GM12865 (cell line): ENCODE data around the gene PRR22.

Experiments used
- DNase-seq: peaks from one replicate; pipeline ENCODE4 v3.0.0; 2010; ENCODE audit warnings: low read depth
- H3K4me3 ChIP-seq: 2 replicates; pipeline ENCODE4 v1.5.1; 2011; ENCODE audit warnings: mild to moderate bottlenecking, low read depth, low read length, control low read depth
- CTCF ChIP-seq: IDR thresholded peaks from 2 replicates; pipeline ENCODE4 v1.5.1; 2011; ENCODE audit warnings: low read length, control low read depth, low read depth, inconsistent platforms; ENCODE audit not compliant: insufficient read depth; ENCODE audit errors: missing control alignments

The PRR22 gene

GRCh38 chr19:5827891-5828660, 43.5 kb upstream of the PRR22 start:
- H3K4me3 ChIP-seq, result peak overlapping the region; percentile 56
- peak; percentile 93 for DNase-seq
- TF ChIP-seq CTCF, result no peak

GRCh38 chr19:5827342-5827890, 42.9 kb upstream of the PRR22 start:
- TF ChIP-seq CTCF, result no peak
- DNase-seq, result no peak
- H3K4me3 ChIP-seq, result peak overlapping the region; percentile 45

DNA sequence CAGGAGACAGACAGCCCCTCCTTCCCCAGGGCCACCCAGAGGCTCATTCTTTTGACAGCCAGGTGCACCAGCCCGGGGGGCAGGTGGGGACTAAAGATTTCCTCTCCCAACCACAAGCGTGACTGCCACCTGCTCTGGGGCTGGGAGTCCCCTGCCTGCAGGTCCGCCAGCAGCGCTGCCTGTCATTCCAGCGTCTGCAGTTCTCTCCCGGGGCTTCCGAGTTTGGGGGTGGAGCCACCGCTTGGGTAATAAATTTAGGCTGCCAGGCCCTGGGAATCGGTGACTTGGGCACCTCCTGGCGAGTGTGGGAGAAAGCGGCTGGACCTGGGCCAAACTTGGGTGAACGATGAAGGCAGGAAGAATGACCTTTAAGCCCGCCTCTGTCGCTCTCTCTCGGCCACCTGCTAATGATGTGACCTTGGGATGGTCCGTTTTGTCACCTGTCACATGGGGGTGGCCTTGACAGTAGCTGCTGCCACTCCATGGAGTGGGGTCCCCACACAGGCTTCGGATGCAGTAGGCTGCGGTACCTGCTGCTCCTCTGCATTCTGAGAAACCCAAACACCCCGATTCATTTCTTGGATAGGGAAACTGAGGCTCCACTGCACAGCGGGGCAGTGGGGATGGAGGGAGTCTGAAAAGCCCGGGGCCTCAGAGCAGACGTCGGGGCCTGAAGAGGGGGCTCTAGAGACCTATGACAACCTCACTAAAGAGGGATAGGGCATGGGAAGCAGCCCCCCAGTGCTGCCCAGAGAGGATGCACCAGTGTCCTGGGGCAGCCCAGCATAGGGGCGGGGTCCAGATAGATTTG, 42.2 kb upstream of the PRR22 start:
- DNase-seq, result peak; percentile 59
- H3K4me3 ChIP-seq, result no peak overlapping the region; the same call in 1 of the 2 replicates
- TF ChIP-seq CTCF, result no peak

- TF ChIP-seq CTCF, result no peak
- DNase-seq, result no peak
- H3K4me3 ChIP-seq, result no peak overlapping the region
These were observed 40.6 kb upstream of the PRR22 start for GRCh38 chr19:5825178-5825577.

DNA sequence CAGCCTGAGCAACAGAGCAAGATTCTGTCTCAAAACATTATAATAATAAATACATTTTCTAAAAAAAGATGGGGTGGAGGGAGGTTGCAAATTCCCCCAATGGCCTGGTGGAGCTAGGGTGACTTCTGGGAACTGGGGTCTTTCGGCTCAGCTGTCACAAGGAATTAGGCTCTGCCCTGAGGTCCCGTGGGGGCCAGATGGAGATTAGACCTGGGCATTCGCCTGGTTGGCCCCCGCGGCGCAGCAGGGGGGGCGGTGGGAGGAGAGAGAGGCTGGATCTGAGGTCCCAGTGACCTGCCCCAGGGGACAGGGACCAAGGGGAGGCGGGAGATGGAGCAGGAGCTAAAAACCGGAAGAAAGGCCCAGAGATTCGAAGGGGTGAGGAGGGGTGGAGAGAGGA, 40.2 kb upstream of the PRR22 start:
- H3K4me3 ChIP-seq, result no peak overlapping the region
- no peak for DNase-seq
- TF ChIP-seq CTCF, result no peak

DNA sequence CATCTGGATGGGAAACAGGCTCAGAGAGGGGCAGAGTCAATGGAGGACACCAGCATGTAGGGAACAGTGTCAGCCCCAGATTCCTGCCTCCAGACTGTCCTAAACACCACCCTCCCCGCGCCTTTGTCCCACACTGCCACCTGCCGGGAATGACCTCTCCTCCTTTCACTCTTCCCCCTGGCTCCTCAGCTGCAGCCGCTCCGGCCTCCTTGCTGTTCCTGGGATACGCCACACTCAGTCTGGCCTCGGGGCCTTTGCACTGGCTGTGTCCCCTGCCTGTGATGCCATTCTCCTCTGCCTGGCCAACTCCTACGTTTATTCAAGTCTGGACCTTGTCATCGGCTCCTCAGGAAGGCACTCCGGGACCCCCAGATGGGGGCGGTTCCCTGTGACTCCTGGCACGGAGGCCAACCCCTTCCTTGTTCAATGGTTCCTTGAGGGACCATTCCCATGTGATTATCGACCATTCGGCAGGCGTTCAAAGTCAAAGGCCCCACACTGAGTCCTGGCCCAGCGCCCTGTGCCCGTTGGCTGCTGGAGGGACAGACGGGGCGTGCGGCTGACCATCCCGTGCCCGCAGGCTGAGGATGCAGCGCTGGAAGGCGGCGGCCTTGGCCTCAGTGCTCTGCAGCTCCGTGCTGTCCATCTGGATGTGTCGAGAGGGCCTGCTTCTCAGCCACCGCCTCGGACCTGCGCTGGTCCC, 39.2 kb upstream of the PRR22 start:
- H3K4me3 ChIP-seq, result no peak overlapping the region
- peak; percentile 1 for TF ChIP-seq CTCF
- DNase-seq, result no peak
